ENCODE measurements around the gene HAND2. TPM values are rescaled to one million over a fixed set of nuclear protein-coding genes. Genes with fewer than 3 reads are reported as not detected.
A peak's percentile ranks its signal among the peaks of the same experiment; 100 is the strongest.

The HAND2 gene
- total RNA-seq, 1 experiment from 2014 or later = not detected

DNA sequence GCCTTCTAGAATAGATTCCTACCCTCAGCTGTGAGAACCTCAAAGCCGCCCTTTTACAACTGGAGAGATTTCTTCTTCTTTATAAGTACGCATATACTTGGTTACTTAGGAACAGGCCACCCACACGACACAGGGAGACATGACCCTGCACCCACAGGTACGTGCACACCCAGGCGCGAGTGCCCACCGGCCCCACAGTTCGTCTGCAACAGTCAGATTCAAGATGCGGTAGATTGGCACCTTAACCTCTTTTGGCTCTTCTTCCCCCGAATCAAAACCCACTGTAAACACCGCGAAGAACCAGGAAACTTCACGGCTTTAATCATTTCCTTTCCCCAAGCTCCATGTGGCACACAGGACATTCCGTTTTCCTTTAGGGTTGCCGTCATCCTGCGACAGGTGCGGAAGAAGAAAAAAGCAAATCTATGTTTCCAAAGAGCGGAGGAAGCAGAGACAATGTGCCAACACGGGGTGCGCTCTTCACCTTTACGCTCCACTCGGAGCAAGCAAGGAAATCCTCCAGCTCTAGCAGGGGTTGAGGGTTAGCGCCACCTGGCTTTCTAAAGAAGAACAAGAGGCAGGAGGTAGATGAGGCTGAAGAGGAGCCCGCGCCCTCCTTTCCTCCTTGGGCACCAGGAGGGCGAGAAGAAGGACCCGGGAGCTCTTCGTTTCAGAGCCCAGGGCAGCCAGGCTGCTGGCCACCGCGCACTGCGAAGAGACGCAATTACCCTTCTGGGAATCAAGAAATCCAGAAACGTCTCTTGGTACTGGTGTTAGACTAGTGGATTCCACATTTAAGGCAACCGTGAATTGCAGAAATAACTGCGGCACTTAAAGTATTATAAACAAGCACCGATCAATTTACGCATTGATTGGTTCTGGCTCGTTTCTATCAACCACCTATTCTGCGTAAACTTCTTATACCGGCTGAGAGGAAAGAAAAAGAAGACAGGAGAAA lies 35.7 kb downstream of the HAND2 start:
- no peak overlapping the region for H3K27ac ChIP-seq
- peak in 1 of 2 experiments; percentile 29 for DNase-seq (ENCODE audit: low read depth in 1 of 2, low spot score in 2 of 2)
- H3K36me3 ChIP-seq = no peaks in the 10 kb centered on the region
- H3K4me1 ChIP-seq (replicated peaks) = peaks cover 14% of the 10 kb centered on the region; the same call in 1 of the 2 replicates
- peaks cover 28% of the 10 kb centered on the region for H3K27me3 ChIP-seq (replicated peaks)
- H3K9me3 ChIP-seq (replicated peaks) = no peaks in the 10 kb centered on the region
- no peak overlapping the region for H3K4me3 ChIP-seq

DNA sequence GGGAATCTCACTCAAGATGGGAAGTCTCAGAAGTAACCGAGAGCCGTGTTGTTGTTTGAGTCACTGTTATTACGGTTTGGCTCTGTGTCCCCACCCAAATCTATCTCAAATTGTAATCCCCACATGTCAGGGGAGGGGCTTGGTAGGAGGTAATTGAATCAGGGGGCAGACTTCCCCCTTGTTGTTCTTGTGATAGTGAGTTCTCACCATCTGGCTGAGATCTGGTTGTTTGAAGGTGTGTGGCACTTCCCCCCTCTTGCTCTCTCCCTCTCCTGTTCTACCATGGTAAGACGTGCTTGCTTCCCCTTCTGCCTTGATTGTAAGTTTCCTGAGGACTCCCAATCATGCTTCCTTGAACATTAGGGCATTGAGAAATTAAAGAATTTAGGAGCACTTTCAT lies 37.0 kb downstream of the HAND2 start:
- Histone ChIP-seq H3K4me3 (no peak overlapping the region), H3K9me3 (replicated peaks) (no peaks in the 10 kb centered on the region), H3K36me3 (no peaks in the 10 kb centered on the region), H3K4me1 (replicated peaks) (peaks cover 22% of the 10 kb centered on the region), H3K27ac (no peak overlapping the region), H3K27me3 (replicated peaks) (peaks cover 21% of the 10 kb centered on the region)
- no peak for DNase-seq (ENCODE audit: low read depth in 1 of 2, low spot score in 2 of 2)

DNA sequence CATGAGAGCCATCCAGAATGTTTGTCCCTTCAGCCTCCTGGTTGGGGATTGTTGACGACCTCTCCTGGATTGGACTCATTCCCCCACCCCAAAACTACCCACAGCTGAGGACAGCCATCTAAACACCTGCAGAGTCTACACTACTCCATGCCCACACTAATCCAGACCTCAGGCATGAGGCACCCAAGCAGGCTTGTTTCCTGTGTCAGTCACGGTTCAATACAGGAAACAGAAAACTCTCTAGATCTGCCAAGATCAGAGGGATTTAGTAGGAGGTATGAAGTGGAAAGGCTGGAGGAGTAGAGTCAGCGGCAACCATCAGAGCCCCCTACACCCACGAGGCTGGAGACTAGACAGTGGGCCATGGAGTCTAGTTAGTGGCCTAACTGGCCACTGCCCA lies 37.7 kb downstream of the HAND2 start:
- H3K27ac ChIP-seq = no peak overlapping the region
- peaks cover 19% of the 10 kb centered on the region for H3K27me3 ChIP-seq (replicated peaks)
- H3K4me1 ChIP-seq (replicated peaks) = peaks cover 22% of the 10 kb centered on the region
- no peak for DNase-seq (ENCODE audit: low read depth in 1 of 2, low spot score in 2 of 2)
- H3K36me3 ChIP-seq = no peaks in the 10 kb centered on the region
- H3K4me3 ChIP-seq = no peak overlapping the region
- no peaks in the 10 kb centered on the region for H3K9me3 ChIP-seq (replicated peaks)

DNA sequence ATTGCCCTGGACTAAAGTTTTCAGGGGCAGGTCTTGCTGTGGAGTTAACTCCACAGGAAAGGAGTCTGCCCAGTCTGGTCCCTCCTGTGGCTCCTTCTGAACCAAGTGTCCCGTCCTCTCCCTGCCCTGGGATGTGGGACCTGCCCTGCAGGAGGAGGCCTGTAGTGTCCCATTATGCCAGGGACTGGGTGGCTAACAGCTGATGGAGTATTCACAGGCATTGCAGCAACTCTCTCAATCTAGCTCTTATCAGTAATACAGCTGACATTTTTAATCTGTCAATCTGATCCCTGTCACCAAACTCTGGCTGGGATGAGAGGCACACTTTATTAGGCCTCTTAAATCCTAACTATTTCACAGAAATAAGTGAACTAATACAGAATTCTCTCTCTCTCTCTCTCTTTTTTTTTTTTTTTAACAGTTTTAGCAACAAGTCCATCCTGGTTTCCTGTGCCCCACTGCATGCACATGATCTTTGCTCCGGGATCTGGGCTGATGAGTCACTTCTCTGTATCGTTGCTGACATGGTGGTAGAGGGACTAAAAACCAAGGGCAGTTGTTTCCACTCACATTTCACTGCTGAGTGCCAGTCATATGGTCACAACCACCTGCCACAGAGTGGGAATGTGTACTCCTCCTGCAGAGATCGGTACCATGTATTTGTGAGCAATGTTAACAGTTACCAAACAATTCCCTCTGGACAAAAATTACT lies 39.1 kb downstream of the HAND2 start:
- no peaks in the 10 kb centered on the region for H3K36me3 ChIP-seq
- no peaks in the 10 kb centered on the region for H3K9me3 ChIP-seq (replicated peaks)
- H3K27ac ChIP-seq = no peak overlapping the region
- H3K27me3 ChIP-seq (replicated peaks) = peaks cover 21% of the 10 kb centered on the region
- no peak for DNase-seq (ENCODE audit: low read depth in 1 of 2, low spot score in 2 of 2)
- peaks cover 22% of the 10 kb centered on the region for H3K4me1 ChIP-seq (replicated peaks)
- no peak overlapping the region for H3K4me3 ChIP-seq

DNA sequence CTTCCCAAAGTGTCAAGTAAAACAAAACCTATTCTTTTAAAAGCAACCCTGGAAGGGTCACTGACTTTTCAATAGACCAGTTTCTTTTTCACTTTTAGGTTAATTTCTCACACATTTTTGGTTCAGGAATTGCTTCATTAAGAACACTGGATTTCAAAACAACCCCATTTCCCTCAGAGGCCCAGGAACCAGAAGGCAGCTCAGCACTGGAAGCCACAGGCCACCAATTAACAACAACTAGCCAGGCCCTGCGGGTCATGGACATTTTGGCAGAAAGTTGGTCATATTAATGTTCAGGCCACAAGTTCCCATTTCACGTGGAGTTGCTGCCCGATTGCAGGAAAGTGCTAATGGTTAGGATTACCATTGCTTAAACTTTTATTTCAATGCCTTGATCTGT lies 39.8 kb downstream of the HAND2 start:
- no peak for DNase-seq (ENCODE audit: low read depth in 1 of 2, low spot score in 2 of 2)
- Histone ChIP-seq H3K27me3 (replicated peaks) (peaks cover 14% of the 10 kb centered on the region), H3K27ac (no peak overlapping the region), H3K4me3 (no peak overlapping the region), H3K36me3 (no peaks in the 10 kb centered on the region), H3K4me1 (replicated peaks) (peaks cover 22% of the 10 kb centered on the region), H3K9me3 (replicated peaks) (no peaks in the 10 kb centered on the region)

DNA sequence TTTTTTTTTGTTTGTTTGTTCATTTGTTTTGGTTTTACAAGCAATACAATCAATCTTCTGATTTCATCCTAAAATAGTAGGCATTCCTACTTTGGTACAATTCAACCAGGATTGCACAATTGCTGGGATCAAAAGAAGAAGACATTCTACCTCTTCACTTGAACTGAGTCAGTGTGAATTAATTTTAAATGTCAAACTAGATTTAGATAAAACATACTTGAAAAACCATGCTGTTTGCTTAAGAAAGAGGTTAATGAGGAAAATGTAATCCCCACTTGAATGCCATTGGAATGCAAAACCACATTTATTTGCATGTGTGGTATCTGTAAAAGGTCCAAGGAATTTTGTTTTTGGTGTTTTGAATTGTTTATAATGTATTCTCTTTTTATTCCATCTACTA lies 40.5 kb downstream of the HAND2 start:
- Histone ChIP-seq H3K4me1 (replicated peaks) (peaks cover 22% of the 10 kb centered on the region), H3K9me3 (replicated peaks) (no peaks in the 10 kb centered on the region), H3K27me3 (replicated peaks) (peaks cover 7% of the 10 kb centered on the region), H3K4me3 (no peak overlapping the region), H3K36me3 (no peaks in the 10 kb centered on the region), H3K27ac (no peak overlapping the region)
- peak in 1 of 2 experiments; percentile 48 for DNase-seq (ENCODE audit: low read depth in 1 of 2, low spot score in 2 of 2)

DNA sequence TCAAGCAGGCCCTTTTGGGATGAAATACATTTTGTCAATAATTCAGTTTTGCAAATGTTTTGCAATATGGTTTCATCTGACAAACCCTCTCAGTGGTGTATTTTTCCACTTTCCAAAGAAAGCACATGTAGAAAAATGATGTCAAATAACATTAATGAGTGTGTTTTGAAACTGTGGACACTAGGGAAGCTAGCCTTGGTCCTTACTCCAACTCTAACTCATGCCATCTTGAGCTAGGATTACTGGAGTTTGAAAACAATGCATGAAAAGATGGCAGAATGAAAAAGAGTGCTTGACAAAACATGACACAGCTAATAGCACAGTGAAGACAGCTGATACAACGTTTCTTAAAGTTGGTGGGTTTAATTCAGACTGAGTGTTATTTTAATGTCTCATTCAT lies 41.4 kb downstream of the HAND2 start:
- peaks cover 18% of the 10 kb centered on the region; the same call in 1 of the 2 replicates for H3K4me1 ChIP-seq (replicated peaks)
- H3K27me3 ChIP-seq (replicated peaks) = 0 out of 2 replicates have a peak, but pooled peaks cover 3% of the 10 kb centered on the region
- no peaks in the 10 kb centered on the region for H3K9me3 ChIP-seq (replicated peaks)
- H3K4me3 ChIP-seq = no peak overlapping the region
- H3K27ac ChIP-seq = no peak overlapping the region
- DNase-seq (ENCODE audit: low read depth in 1 of 2, low spot score in 2 of 2) = no peak
- H3K36me3 ChIP-seq = no peaks in the 10 kb centered on the region

DNA sequence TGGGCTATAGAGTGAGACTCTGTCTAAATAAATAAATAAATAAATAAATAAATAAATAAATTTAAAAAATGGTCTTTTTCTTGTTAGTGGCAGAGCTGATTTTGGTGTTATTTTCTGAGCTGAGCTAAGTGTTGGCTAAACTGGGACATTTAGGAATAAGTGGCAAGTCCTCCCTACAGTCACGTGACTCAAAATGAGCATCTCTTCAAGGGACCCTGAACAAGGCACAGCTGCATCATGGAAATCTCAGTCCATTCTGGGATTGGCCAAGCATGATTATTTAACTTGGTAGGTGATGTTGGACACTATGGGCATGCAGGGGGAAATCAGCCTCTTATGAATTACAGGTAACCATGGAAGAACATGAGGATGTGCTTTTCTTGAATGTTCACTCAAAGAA lies 42.0 kb downstream of the HAND2 start:
- no peak for DNase-seq (ENCODE audit: low read depth in 1 of 2, low spot score in 2 of 2)
- Histone ChIP-seq H3K27ac (no peak overlapping the region), H3K36me3 (no peaks in the 10 kb centered on the region), H3K27me3 (replicated peaks) (0 out of 2 replicates have a peak, but pooled peaks cover 2% of the 10 kb centered on the region), H3K4me1 (replicated peaks) (peaks cover 18% of the 10 kb centered on the region; the same call in 1 of the 2 replicates), H3K4me3 (no peak overlapping the region), H3K9me3 (replicated peaks) (no peaks in the 10 kb centered on the region)

DNA sequence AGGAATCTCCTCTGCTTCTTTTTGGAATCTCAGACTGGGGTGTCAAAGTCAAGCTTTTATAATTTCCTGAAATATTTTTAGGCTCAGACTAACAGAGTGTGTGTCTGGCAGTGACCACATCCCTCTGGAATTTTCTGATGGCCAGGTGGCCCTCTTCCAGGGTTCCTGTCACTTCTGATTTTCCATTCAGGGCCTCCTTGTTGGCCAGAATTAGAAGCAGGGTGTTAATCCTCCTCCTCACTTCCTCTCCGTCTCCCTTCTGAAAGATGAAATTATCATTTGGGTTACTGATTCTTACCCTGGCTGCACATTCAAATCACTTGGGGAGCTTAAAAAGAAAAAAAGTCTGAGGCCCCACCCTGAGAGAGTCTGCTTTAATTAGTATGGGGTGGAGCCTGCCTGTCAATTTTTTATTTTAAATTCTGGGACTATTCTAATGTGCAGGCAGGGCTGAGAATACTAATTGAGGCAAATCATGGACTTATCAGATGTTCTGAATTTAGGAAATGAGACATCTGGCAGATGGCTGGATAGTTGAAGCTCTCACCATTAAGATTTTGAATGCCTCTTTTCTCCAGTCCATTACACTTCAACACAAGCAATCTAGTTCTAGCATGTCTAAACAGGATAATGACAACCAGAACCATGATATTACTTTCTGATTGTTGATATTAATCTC lies 43.2 kb downstream of the HAND2 start:
- peaks cover 18% of the 10 kb centered on the region; the same call in 1 of the 2 replicates for H3K4me1 ChIP-seq (replicated peaks)
- 0 out of 2 replicates have a peak, but pooled peaks cover 3% of the 10 kb centered on the region for H3K9me3 ChIP-seq (replicated peaks)
- H3K27me3 ChIP-seq (replicated peaks) = 0 out of 2 replicates have a peak, but pooled peaks cover 2% of the 10 kb centered on the region
- DNase-seq (ENCODE audit: low read depth in 1 of 2, low spot score in 2 of 2) = no peak
- no peaks in the 10 kb centered on the region for H3K36me3 ChIP-seq
- H3K27ac ChIP-seq = no peak overlapping the region
- H3K4me3 ChIP-seq = no peak overlapping the region

DNA sequence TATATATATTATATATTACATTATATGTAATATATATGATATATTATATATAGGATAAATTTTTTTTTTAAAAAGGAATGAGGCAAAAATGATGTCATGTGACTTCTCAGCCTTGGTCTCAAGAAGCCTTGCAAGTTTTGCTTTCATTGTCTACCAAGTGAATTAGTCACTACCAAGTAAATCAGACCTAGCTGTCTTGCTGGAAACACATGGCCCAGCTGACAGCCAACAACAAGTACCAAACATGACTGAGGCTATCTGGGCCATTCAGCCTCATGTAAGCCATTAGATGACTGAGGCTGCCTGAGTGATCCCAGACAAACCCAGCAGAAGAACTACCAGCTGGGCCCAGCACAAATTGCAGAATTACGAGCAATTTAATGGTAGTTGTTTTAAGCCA lies 44.9 kb downstream of the HAND2 start:
- no peak overlapping the region for H3K27ac ChIP-seq
- H3K27me3 ChIP-seq (replicated peaks) = 0 out of 2 replicates have a peak, but pooled peaks cover 2% of the 10 kb centered on the region
- no peak for DNase-seq (ENCODE audit: low read depth in 1 of 2, low spot score in 2 of 2)
- H3K9me3 ChIP-seq (replicated peaks) = 0 out of 2 replicates have a peak, but pooled peaks cover 3% of the 10 kb centered on the region
- peaks cover 12% of the 10 kb centered on the region; the same call in 1 of the 2 replicates for H3K4me1 ChIP-seq (replicated peaks)
- no peaks in the 10 kb centered on the region for H3K36me3 ChIP-seq
- no peak overlapping the region for H3K4me3 ChIP-seq

DNA sequence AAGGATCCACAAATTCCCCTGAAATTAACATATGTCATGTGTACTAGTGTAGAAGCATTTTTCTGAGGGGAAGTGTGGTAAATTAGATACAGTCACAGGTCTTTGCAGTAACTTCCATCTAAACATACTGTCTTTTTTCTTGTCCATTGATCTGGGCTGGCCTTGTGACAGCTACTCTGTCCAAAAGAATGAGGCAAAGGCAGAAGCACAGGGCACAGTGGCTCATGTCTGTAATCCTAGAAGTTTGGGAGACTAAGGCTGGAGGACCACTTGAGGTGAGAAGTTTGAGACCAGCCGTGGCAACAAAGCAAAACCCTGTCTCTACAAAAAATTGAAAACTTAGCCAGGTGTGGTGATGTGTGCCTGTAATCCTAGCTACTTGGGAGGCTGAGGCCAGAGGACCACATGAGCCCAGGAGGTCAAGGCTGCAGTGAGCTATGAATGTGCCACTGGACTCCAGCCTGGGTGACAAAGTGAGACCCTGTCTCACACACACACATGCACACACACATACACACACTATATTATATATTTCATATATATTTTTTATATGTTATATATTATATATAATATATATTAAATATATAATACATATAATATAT lies 47.6 kb downstream of the HAND2 start:
- H3K27ac ChIP-seq = no peak overlapping the region
- DNase-seq (ENCODE audit: low read depth in 1 of 2, low spot score in 2 of 2) = no peak
- no peak overlapping the region for H3K4me3 ChIP-seq
- peaks cover 5% of the 10 kb centered on the region for H3K4me1 ChIP-seq (replicated peaks)
- no peaks in the 10 kb centered on the region for H3K36me3 ChIP-seq
- 0 out of 2 replicates have a peak, but pooled peaks cover 3% of the 10 kb centered on the region for H3K9me3 ChIP-seq (replicated peaks)
- H3K27me3 ChIP-seq (replicated peaks) = 0 out of 2 replicates have a peak, but pooled peaks cover 2% of the 10 kb centered on the region

DNA sequence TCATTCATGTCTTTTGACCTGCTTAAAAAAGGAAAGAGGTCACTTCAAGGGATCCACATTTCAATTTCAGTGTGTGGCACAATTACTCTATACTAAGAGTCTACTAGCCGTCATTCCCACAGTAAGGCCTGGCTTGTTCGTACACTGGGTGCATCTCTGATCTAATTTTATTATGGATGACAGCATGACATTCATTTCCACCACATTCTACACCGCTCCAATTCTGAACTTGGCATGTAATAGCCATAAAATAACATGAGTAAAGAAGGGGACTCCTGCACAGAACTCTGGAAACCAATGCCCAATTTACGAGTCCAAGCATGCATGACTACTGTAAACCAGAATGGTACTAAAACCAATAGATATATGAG lies 51.1 kb downstream of the HAND2 start:
- H3K4me1 ChIP-seq (replicated peaks) = peaks cover 5% of the 10 kb centered on the region
- DNase-seq (ENCODE audit: low read depth in 1 of 2, low spot score in 2 of 2) = no peak
- H3K4me3 ChIP-seq = no peak overlapping the region
- H3K27me3 ChIP-seq (replicated peaks) = no peaks in the 10 kb centered on the region
- H3K9me3 ChIP-seq (replicated peaks) = 0 out of 2 replicates have a peak, but pooled peaks cover 3% of the 10 kb centered on the region
- no peak overlapping the region for H3K27ac ChIP-seq
- H3K36me3 ChIP-seq = no peaks in the 10 kb centered on the region

All from SJSA1 (cell line).